Duodenal mucosa (tissue), 2 donors: ENCODE measurements around the gene GALNT18.

Source experiments
- H3K27ac ChIP-seq: one replicate; pipeline ENCODE4 v1.7.0; 2013; ENCODE audit warnings: low read depth, low read length
- H3K27me3 ChIP-seq, 2 donors: one replicate each; pipeline ENCODE4 v1.7.0; 2013; ENCODE audit warnings: low read length in 2 of 2, control low read depth in 1 of 2; ENCODE audit not compliant: insufficient read depth in 2 of 2, control insufficient read depth in 1 of 2
- H3K36me3 ChIP-seq, 2 donors: one replicate each; pipeline ENCODE4 v1.7.0; 2013; ENCODE audit warnings: low read length in 2 of 2, control low read depth in 1 of 2; ENCODE audit not compliant: insufficient read depth in 2 of 2, control insufficient read depth in 1 of 2
- H3K4me1 ChIP-seq, 2 donors: one replicate each; pipeline ENCODE4 v1.7.0; 2013; ENCODE audit warnings: low read length in 2 of 2, control low read depth in 1 of 2; ENCODE audit not compliant: insufficient read depth in 2 of 2, control insufficient read depth in 1 of 2
- H3K4me3 ChIP-seq, 2 donors: one replicate each; pipeline ENCODE4 v1.7.0; 2013; ENCODE audit warnings: low read length in 2 of 2, low read depth in 1 of 2
- H3K9ac ChIP-seq, 2 donors: one replicate each; pipeline ENCODE4 v1.7.0; 2013; ENCODE audit warnings: low read length in 2 of 2, low read depth in 1 of 2
- H3K9me3 ChIP-seq, 2 donors: one replicate each; pipeline ENCODE4 v1.7.0; 2013; ENCODE audit warnings: low read length in 2 of 2, control low read depth in 1 of 2; ENCODE audit not compliant: control insufficient read depth in 1 of 2

Gene GALNT18

DNA sequence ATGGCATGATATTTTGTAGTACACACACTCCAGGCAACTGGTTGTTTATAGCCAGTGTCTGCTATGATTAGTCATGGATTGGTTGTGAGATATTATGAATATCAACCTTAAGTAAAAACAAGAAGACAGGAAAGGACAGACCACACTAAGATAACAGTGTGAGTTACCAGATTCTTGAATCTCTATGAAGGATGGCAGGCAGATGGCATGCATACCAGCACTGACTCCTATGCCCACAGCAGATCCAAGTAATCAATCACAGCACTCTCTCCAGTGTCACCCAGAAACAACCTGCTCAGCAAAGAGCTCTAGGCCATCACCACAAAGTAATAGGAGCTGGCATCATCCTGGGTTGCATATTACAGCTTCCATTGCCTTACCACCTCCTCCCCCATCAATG is 116.6 kb downstream of the GALNT18 start:
- Histone ChIP-seq H3K27ac (no peak overlapping the region), H3K36me3 (no peaks in the 10 kb centered on the region), H3K9me3 (no peaks in the 10 kb centered on the region), H3K27me3 (no peaks in the 10 kb centered on the region), H3K4me3 (no peak overlapping the region), H3K4me1 (peaks cover 0 to 4% of the 10 kb centered on the region in 2 donors), H3K9ac (no peak overlapping the region)

DNA sequence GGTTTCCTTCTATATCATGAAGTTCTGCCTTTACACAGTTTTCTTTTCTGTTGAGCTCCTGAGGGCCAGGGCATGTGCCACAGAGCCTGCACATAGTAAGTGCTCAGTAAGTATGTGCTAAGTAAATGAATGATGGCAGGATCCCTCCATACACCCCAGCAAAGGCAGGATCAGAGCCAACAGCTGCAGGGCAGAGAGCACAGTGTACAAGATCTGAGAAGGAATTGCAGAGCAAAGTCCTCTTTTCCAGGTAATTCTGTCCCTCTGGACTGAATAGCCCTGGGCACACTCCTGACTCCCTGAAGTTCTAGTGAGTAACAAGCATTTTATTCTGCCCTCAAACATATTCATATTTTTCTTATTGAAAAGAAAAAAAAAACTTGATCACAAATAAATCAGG is 117.7 kb downstream of the GALNT18 start:
- Histone ChIP-seq H3K9ac (no peak overlapping the region), H3K4me1 (peaks cover 0 to 4% of the 10 kb centered on the region in 2 donors)

DNA sequence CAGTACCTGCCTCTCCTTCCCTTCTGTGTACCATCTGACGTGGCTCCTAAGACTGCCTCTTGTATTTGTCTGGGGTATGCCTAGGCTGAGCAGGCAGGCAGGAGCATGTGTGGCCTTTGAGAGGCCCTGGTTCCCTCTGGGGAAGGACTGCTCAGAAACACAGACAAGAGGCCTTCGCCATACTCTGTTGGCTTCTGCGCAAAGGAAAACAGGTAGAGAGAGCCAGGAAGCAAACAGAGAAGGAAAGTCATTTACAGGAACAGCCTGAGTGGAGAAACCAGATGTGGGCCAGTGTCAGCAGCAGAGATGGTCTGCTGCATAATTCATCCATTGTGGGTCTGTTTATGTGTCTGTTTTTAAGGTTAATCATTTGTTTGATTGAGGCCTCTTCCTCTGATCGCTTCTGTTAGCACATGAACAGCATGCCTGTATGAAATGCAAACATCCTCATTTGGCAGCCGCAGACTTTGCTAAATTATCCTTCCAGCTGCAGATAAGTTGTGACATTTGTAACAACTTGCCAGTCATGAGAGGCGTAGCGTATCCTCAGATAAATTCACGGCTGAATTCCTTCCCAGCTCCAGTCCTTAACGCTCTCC is 119.4 kb downstream of the GALNT18 start:
- Histone ChIP-seq H3K27ac (no peak overlapping the region), H3K4me1 (peaks cover 0 to 4% of the 10 kb centered on the region in 2 donors)

More for the DNA sequence above, 117.7 kb downstream of the GALNT18 start:
- Histone ChIP-seq H3K4me3 (no peak overlapping the region), H3K36me3 (no peaks in the 10 kb centered on the region), H3K9me3 (no peaks in the 10 kb centered on the region), H3K27ac (no peak overlapping the region), H3K27me3 (no peaks in the 10 kb centered on the region)

DNA sequence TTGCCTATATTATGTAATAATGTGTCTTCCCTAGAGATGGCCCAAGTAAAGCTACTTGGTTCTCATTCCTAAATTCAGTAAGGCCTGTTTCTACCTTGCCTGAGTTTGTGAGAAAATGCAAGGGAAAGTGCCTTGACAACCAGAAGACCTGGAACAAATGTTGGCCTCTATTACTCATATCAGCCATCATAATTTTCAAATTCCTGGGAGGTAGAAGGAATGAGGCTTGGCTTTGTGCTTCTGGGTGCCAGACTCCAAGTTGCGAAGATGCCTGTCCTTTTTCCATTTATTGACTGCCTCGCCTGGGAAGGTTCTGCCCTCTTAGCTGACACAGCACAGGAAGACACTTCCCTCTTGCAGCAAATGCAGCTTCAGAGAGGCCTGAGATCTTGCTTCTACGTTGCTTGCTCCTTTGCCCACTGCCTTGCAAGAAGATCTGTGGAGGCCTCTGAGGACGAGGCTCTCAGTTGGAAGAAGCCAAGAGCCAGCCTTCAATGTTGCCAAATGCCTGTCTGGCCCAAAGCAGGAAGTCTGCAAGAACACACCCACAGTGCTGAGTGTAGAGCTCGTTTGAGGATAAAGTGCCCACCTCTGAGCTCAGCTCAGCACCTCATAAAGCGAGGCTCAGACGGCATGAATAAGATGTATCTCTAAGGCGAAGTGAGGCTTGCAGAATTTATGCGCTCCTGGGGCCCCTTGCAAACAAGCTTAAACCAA is 120.1 kb downstream of the GALNT18 start:
- H3K9ac ChIP-seq = no peak overlapping the region
- H3K36me3 ChIP-seq = no peaks in the 10 kb centered on the region
- H3K27ac ChIP-seq = no peak overlapping the region
- no peaks in the 10 kb centered on the region for H3K9me3 ChIP-seq
- no peak overlapping the region for H3K4me3 ChIP-seq
- H3K4me1 ChIP-seq = peaks cover 0 to 4% of the 10 kb centered on the region in 2 donors
- no peaks in the 10 kb centered on the region for H3K27me3 ChIP-seq

More for the DNA sequence above, 119.4 kb downstream of the GALNT18 start:
- no peaks in the 10 kb centered on the region for H3K36me3 ChIP-seq
- no peak overlapping the region for H3K4me3 ChIP-seq
- H3K9ac ChIP-seq = no peak overlapping the region
- no peaks in the 10 kb centered on the region for H3K9me3 ChIP-seq
- H3K27me3 ChIP-seq = no peaks in the 10 kb centered on the region

DNA sequence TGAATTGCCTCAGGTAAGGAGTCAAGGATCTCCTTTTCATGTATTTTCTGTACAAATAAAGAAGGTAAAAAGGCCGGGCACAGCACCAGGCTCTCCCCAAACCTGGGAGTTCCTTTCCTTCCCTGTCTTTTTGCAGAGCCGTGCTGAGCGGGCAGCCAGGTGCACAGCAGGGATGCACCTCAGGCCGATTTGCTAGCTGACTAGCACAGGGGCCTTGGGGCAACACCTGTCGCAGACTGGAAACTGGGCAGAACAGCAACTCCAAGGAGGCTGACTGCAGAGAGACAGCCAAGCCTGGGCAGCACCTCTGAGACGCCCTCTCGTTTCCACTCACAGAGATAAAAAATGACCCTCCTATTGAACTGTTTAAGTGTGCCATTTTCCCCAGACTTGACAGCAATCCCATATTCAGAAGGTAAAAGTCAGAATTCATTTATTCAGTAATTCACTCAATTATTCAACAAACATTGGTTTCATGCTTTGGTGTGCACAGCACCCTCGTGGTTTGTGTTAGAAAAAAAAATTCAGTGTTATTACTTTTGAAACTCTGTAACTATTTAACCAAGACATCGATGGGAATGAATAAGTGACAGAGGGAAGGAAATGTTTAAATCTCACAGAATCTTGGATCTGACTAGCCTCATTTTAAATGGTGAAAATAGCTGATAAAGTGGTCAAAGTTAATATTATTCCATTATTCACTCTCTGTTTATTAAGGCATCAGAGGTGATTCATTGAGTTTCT is 120.9 kb downstream of the GALNT18 start:
- no peak overlapping the region for H3K27ac ChIP-seq
- no peaks in the 10 kb centered on the region for H3K36me3 ChIP-seq
- no peak overlapping the region for H3K9ac ChIP-seq
- no peaks in the 10 kb centered on the region for H3K9me3 ChIP-seq
- no peaks in the 10 kb centered on the region for H3K27me3 ChIP-seq
- H3K4me1 ChIP-seq = peaks cover 0 to 4% of the 10 kb centered on the region in 2 donors
- no peak overlapping the region for H3K4me3 ChIP-seq

DNA sequence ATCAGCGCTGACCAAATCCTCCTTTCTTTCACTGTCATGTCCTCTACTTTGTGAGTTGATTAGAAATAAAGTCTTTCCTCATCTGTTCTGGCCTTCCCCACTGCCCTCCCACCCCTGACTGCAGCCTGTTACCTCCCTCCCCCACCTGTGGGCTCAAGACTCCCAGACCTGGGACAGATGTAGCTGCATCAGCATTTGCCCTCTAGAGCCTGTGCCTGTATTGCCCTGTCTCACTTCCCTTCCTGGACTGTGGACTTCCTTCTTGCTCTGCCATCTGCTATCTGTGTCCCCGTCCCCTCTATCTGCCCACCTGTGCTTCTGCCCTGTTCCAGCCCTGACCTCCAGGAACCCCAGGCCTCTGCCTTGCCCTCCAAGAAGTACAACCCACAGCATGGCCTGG is 122.5 kb downstream of the GALNT18 start:
- Histone ChIP-seq H3K9ac (no peak overlapping the region), H3K4me1 (peaks cover 0 to 4% of the 10 kb centered on the region in 2 donors), H3K4me3 (no peak overlapping the region), H3K27ac (no peak overlapping the region), H3K36me3 (no peaks in the 10 kb centered on the region), H3K9me3 (no peaks in the 10 kb centered on the region), H3K27me3 (no peaks in the 10 kb centered on the region)

DNA sequence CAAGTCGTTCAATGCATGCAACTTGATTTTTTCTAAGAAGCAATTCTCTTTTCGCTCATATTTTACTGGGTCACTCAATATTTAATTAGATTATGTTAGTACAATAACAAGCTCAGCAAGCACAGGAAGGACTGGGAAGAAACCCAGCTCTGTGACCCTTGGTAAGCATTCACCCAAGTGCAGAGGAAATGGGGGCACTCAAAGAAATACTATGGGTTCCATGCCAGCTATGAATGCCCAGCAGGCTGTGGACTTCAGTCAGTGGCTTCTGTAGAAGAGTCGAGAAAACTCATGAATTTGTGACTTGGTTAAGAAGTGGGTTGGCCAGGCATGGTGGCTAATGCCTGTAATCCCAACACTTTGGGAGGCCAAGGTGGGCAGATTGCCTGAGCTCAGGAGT is 123.6 kb downstream of the GALNT18 start:
- H3K27ac ChIP-seq = no peak overlapping the region
- H3K9me3 ChIP-seq = no peaks in the 10 kb centered on the region
- H3K9ac ChIP-seq = no peak overlapping the region
- H3K4me3 ChIP-seq = no peak overlapping the region
- no peaks in the 10 kb centered on the region for H3K36me3 ChIP-seq
- no peaks in the 10 kb centered on the region for H3K27me3 ChIP-seq
- H3K4me1 ChIP-seq = peaks cover 0 to 4% of the 10 kb centered on the region in 2 donors

DNA sequence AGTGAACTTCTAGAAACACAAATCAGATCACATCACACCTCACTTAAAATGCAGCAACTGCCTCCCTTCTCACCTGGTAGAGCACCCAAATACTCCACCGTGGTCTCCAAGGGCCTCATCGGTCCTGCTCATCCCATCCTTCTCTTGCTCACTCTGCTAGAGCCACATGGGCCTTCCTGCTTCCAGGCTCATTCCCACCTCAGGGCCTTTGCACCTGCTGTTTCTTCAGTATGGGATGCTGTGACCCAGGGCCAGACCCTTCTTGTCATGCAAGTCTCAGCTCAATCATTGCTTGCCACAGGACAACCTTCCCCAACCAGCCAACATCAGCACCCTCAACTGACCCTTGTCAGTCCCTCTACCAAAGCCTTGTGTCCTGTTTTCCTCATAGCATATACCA is 124.9 kb downstream of the GALNT18 start:
- H3K27ac ChIP-seq = no peak overlapping the region
- no peak overlapping the region for H3K9ac ChIP-seq
- no peaks in the 10 kb centered on the region for H3K4me1 ChIP-seq
- H3K27me3 ChIP-seq = no peaks in the 10 kb centered on the region
- no peaks in the 10 kb centered on the region for H3K36me3 ChIP-seq
- no peak overlapping the region for H3K4me3 ChIP-seq
- H3K9me3 ChIP-seq = no peaks in the 10 kb centered on the region

DNA sequence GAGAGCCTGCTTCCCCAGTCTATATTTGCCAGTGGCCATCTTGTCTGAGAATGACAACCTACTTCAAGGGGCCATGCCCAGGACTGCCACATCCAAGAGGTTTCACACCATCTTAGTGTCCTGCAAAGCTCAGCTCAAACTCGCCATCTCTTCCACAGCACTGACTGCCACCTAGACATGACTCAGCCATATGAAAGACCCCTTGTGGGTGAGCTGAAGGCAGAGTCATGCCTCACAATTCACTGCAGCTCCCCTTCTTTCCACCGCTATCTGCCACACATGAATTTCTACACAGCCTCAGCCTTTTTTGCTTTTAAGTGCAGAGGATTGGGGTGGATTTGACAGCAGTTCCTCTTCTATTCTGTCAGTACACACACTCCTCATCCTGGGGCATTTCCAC is 127.5 kb downstream of the GALNT18 start:
- H3K9ac ChIP-seq = no peak overlapping the region
- H3K36me3 ChIP-seq = no peaks in the 10 kb centered on the region
- no peaks in the 10 kb centered on the region for H3K27me3 ChIP-seq
- H3K4me1 ChIP-seq = no peaks in the 10 kb centered on the region
- H3K4me3 ChIP-seq = no peak overlapping the region
- H3K9me3 ChIP-seq = no peaks in the 10 kb centered on the region
- H3K27ac ChIP-seq = no peak overlapping the region

DNA sequence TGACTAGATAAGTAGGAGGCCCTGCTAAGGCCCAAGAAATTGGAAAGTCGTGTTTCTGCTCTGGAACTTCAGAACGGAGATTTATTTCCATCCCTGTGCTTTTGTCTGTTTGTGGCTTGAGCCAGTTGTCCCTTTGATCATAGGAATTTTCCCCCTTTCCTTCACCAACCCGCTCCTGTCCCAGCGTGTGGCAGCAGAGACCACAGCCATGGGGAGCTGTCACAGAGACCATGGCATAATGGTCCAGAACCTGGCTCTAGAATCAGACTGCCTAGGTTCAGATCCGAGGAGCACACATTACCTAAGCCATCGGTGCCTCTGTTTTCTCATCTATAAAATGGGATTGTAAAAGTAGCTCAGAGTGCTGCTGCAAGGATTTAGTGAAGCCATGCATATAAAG is 128.1 kb downstream of the GALNT18 start:
- Histone ChIP-seq H3K9ac (no peak overlapping the region), H3K27me3 (no peaks in the 10 kb centered on the region), H3K9me3 (no peaks in the 10 kb centered on the region), H3K36me3 (no peaks in the 10 kb centered on the region), H3K4me1 (no peaks in the 10 kb centered on the region), H3K4me3 (no peak overlapping the region), H3K27ac (no peak overlapping the region)
